Muscle layer of duodenum (tissue), 2 donors: Measurements from ENCODE around the gene GSK3A.

Source experiments
- H3K27ac ChIP-seq: one replicate; pipeline ENCODE4 v1.7.0; 2013; ENCODE audit warnings: mild to moderate bottlenecking, low read length
- H3K27me3 ChIP-seq: one replicate; pipeline ENCODE4 v1.7.0; 2013; ENCODE audit warnings: low read depth, mild to moderate bottlenecking, control low read depth, low read length
- H3K36me3 ChIP-seq, 2 donors: one replicate each; pipeline ENCODE4 v1.7.0; 2013; ENCODE audit warnings: low read length in 2 of 2, control low read depth in 1 of 2, mild to moderate bottlenecking in 1 of 2; ENCODE audit not compliant: insufficient read depth in 2 of 2, control insufficient read depth in 1 of 2
- H3K4me1 ChIP-seq, 2 donors: one replicate each; pipeline ENCODE4 v1.7.0; 2013; ENCODE audit warnings: low read length in 2 of 2, mild to moderate bottlenecking in 2 of 2, control low read depth in 1 of 2, moderate library complexity in 1 of 2; ENCODE audit not compliant: insufficient read depth in 2 of 2, control insufficient read depth in 1 of 2
- H3K4me3 ChIP-seq, 2 donors: one replicate each; pipeline ENCODE4 v1.7.0; 2013; ENCODE audit warnings: low read length in 2 of 2, low read depth in 1 of 2, mild to moderate bottlenecking in 1 of 2
- H3K9me3 ChIP-seq, 2 donors: one replicate each; pipeline ENCODE4 v1.7.0; 2013; ENCODE audit warnings: low read length in 2 of 2, control low read depth in 1 of 2, mild to moderate bottlenecking in 1 of 2; ENCODE audit not compliant: control insufficient read depth in 1 of 2
- donor health status: healthy.

Gene GSK3A

GRCh38 chr19:42229301-42229854, 13.0 kb downstream of the GSK3A start:
- peaks cover 0 to 4% of the 10 kb centered on the region in 2 donors for H3K4me1 ChIP-seq

GRCh38 chr19:42228641-42229040, 13.8 kb downstream of the GSK3A start:
- peaks cover 61 to 77% of the 10 kb centered on the region in 2 donors for H3K36me3 ChIP-seq
- H3K27ac ChIP-seq = no peak overlapping the region
- no peaks in the 10 kb centered on the region for H3K9me3 ChIP-seq
- no peaks in the 10 kb centered on the region for H3K27me3 ChIP-seq
- H3K4me3 ChIP-seq = no peak overlapping the region
- H3K4me1 ChIP-seq = no peaks in the 10 kb centered on the region

More at GRCh38 chr19:42229301-42229854, 13.0 kb downstream of the GSK3A start:
- Histone ChIP-seq H3K27me3 (no peaks in the 10 kb centered on the region), H3K9me3 (no peaks in the 10 kb centered on the region), H3K4me3 (no peak overlapping the region), H3K36me3 (peaks cover 66 to 82% of the 10 kb centered on the region in 2 donors), H3K27ac (no peak overlapping the region)

GRCh38 chr19:42226886-42227285, 15.5 kb downstream of the GSK3A start:
- no peak overlapping the region for H3K4me3 ChIP-seq
- peaks cover 46 to 60% of the 10 kb centered on the region in 2 donors for H3K36me3 ChIP-seq
- no peaks in the 10 kb centered on the region for H3K9me3 ChIP-seq
- no peaks in the 10 kb centered on the region for H3K4me1 ChIP-seq
- no peak overlapping the region for H3K27ac ChIP-seq
- H3K27me3 ChIP-seq = no peaks in the 10 kb centered on the region

- Histone ChIP-seq H3K36me3 (peaks cover 36 to 50% of the 10 kb centered on the region in 2 donors), H3K9me3 (no peaks in the 10 kb centered on the region), H3K27me3 (no peaks in the 10 kb centered on the region), H3K4me1 (peaks cover 0 to 6% of the 10 kb centered on the region in 2 donors), H3K4me3 (no peak overlapping the region), H3K27ac (no peak overlapping the region)
These were observed 16.6 kb downstream of the GSK3A start for GRCh38 chr19:42225718-42226292.

DNA sequence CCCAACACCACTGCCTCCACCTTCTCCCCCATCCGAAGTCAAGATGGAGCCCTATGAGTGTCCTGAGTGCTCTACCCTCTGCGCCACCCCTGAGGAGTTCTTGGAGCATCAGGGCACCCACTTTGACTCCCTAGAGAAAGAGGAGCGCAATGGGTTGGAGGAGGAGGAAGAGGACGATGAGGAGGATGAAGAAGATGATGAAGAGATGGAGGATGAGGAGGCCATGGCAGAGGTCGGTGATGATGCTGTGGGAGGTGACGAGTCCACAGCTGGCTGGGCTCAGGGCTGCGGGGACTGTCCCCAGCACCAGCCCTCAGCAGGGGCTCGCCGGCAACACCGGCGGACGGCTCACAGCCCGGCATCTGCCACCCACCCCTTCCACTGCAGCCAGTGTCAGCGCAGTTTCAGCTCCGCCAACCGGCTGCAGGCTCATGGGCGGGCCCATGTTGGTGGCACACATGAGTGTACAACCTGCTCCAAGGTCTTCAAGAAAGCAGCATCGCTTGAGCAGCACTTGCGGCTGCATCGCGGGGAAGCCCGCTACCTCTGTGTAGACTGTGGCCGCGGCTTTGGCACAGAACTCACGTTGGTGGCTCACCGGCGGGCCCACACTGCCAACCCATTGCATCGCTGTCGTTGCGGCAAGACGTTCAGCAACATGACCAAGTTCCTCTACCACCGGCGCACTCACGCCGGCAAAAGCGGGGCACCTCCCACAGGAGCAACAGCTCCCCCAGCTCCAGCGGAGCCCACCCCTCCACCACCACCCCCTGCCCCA, 17.3 kb downstream of the GSK3A start:
- Histone ChIP-seq H3K27ac (no peak overlapping the region), H3K4me3 (no peak overlapping the region), H3K9me3 (no peaks in the 10 kb centered on the region), H3K27me3 (no peaks in the 10 kb centered on the region), H3K36me3 (peaks cover 35 to 47% of the 10 kb centered on the region in 2 donors), H3K4me1 (peaks cover 0 to 9% of the 10 kb centered on the region in 2 donors)

DNA sequence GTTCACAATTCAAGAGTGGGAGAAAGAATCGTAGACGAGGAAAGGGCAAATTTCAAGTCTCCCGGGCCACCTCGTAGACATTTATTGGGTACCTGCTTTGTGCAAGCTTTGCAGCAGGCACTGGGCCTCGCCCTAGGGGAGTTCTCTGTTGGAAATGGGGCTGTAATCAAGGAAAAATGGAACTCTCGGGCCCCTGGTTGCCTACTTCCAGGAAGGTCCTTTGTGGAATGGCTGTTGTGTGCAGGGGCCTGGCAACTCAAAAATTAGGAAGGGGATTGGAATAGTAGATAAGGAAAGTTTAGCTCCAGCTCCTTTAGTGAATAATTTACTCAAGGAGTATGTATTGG, 21.7 kb downstream of the GSK3A start:
- Histone ChIP-seq H3K4me3 (peak overlapping the region; percentile 84 to 98), H3K27ac (peak overlapping the region; percentile 88), H3K27me3 (no peaks in the 10 kb centered on the region), H3K9me3 (no peaks in the 10 kb centered on the region), H3K4me1 (peaks cover 9 to 38% of the 10 kb centered on the region in 2 donors), H3K36me3 (peaks cover 10 to 16% of the 10 kb centered on the region in 2 donors)

- Histone ChIP-seq H3K4me1 (peaks cover 9 to 44% of the 10 kb centered on the region in 2 donors), H3K4me3 (peak within 1 kb of the TSS; percentile 84 to 98), H3K36me3 (peaks cover 10 to 12% of the 10 kb centered on the region in 2 donors), H3K27ac (peak within 1 kb of the TSS; percentile 96), H3K9me3 (no peaks in the 10 kb centered on the region), H3K27me3 (no peaks in the 10 kb centered on the region)
These were observed 22.3 kb downstream of the GSK3A start, which contains the start of gene ZNF526 for GRCh38 chr19:42219812-42220750. ZNF526 (plus strand) TSS chr19:42220312; CDS start chr19:42224404, 4,092 bp downstream.

- peaks cover 8 to 20% of the 10 kb centered on the region in 2 donors for H3K36me3 ChIP-seq
- no peaks in the 10 kb centered on the region for H3K9me3 ChIP-seq
- peak within 1 kb of the TSS; percentile 91 for H3K27ac ChIP-seq
- peaks cover 9 to 46% of the 10 kb centered on the region in 2 donors for H3K4me1 ChIP-seq
- no peaks in the 10 kb centered on the region for H3K27me3 ChIP-seq
- peak within 1 kb of the TSS; percentile 75 to 86 for H3K4me3 ChIP-seq
These were observed 24.6 kb downstream of the GSK3A start, which contains the start of gene DEDD2 for GRCh38 chr19:42217520-42218437. DEDD2 (minus strand) TSS chr19:42217677; CDS start chr19:42217007, 670 bp downstream.

DNA sequence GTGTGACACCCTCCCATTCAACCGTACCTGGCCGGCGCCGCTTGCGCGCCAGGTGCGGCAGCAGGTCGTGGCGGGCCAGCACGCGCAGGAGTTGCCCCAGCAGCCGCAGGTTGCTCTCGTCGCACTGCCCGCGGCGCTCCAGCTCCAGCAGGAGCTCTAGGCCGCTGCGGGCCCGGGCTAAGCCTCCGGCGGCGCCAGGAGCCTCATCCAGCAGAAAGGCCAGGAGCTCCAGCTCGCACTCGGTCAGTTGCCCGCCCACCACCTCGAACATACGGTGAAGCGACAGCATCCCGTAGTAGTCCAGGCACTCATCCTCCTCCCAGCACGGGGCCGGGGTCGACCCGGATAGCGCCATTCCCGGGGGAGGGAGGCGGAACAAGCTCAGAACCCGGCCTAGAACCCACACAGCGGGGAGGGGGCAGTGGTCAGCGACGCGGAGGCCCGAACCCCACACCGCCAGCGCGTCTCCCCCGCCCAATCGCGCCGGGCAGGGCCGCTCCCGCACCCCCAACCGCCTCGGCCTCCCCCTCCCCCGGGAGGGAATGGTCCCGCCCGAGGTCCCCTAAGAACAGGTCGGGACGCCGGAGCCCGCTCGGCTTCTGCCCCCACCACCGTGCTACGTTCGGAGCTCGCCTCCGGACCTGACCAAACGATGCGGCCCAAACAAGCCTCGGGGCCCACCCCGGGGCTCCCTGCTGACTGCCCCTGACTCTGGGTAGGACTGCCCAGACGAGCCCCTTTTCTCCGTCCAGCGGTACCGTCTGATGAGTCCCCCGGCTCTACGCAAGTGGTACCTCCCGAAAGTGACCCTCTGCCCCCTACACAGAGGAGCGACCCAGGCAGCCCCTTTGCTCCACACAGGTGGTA, 25.5 kb downstream of the GSK3A start:
- Histone ChIP-seq H3K4me3 (peak overlapping the region; percentile 75 to 86), H3K4me1 (peaks cover 9 to 46% of the 10 kb centered on the region in 2 donors), H3K27me3 (no peaks in the 10 kb centered on the region), H3K27ac (peak overlapping the region; percentile 91), H3K9me3 (no peaks in the 10 kb centered on the region), H3K36me3 (peaks cover 8 to 28% of the 10 kb centered on the region in 2 donors)
